ENCODE measurements around the gene SGMS1. TPM values are rescaled to one million over a fixed set of nuclear protein-coding genes. Genes with fewer than 3 reads are reported as not detected.
A peak's percentile ranks its signal among the peaks of the same experiment; 100 is the strongest.

SGMS1 gene
- total RNA-seq, 1 donor from 2014 or later, result 9.2 TPM

GRCh38 chr10:50472914-50473313 is 150.8 kb downstream of the SGMS1 start:
- Histone ChIP-seq H3K9me3 (ENCODE audit: low read depth) (no peaks in the 10 kb centered on the region), H3K4me3 (no peak overlapping the region), H3K4me2 (no peak overlapping the region), H2AFZ (replicated peaks) (no peak overlapping the region), H3K9ac (no peak overlapping the region), H3K36me3 (no peaks in the 10 kb centered on the region), H3K27me3 (no peaks in the 10 kb centered on the region), H3K4me1 (peaks cover 17% of the 10 kb centered on the region), H3K27ac (no peak overlapping the region), H4K20me1 (ENCODE audit: low read depth) (no peaks in the 10 kb centered on the region), H3K79me2 (ENCODE audit: low read depth) (no peaks in the 10 kb centered on the region), H3F3A (ENCODE audit: low read depth) (peaks cover 6% of the 10 kb centered on the region)
- DNase-seq (ENCODE audit: low spot score), result no peak
- H3K4me1 Mint-ChIP-seq, result peaks cover 10% of the 10 kb centered on the region
- no peak for TF ChIP-seq CTCF (IDR thresholded peaks at IDR 0.05)
- TF ChIP-seq EZH2 (IDR thresholded peaks at IDR 0.05), result no peak
- no peak for TF ChIP-seq EZH2phosphoT487 (IDR thresholded peaks at IDR 0.05)
- H3K36me3 Mint-ChIP-seq, result peaks cover 3% of the 10 kb centered on the region
- H3K4me3 Mint-ChIP-seq, result no peak overlapping the region
- no peak overlapping the region for H3K27ac Mint-ChIP-seq
- no peaks in the 10 kb centered on the region for H3K27me3 Mint-ChIP-seq (ENCODE audit: insufficient read depth, low read depth)
- H3K9me3 Mint-ChIP-seq, result peaks cover 4% of the 10 kb centered on the region

GRCh38 chr10:50471583-50471975 is 152.2 kb downstream of the SGMS1 start:
- Mint-ChIP-seq H3K9me3 (no peaks in the 10 kb centered on the region), H3K36me3 (no peaks in the 10 kb centered on the region), H3K27ac (no peak overlapping the region), H3K4me1 (peaks cover 10% of the 10 kb centered on the region), H3K27me3 (ENCODE audit: insufficient read depth, low read depth) (no peaks in the 10 kb centered on the region), H3K4me3 (no peak overlapping the region)
- H3K4me1 ChIP-seq, result peaks cover 17% of the 10 kb centered on the region
- no peak overlapping the region for H3K27ac ChIP-seq
- H3K4me2 ChIP-seq, result peak overlapping the region; percentile 37
- H3K79me2 ChIP-seq (ENCODE audit: low read depth), result no peaks in the 10 kb centered on the region
- H3K27me3 ChIP-seq, result no peaks in the 10 kb centered on the region
- H3K36me3 ChIP-seq, result no peaks in the 10 kb centered on the region
- no peak for TF ChIP-seq CTCF (IDR thresholded peaks at IDR 0.05)
- TF ChIP-seq EZH2phosphoT487 (IDR thresholded peaks at IDR 0.05), result no peak
- no peak for TF ChIP-seq EZH2 (IDR thresholded peaks at IDR 0.05)
- H3K4me3 ChIP-seq, result no peak overlapping the region
- H2AFZ ChIP-seq (replicated peaks), result no peak overlapping the region
- H4K20me1 ChIP-seq (ENCODE audit: low read depth), result no peaks in the 10 kb centered on the region
- no peak overlapping the region for H3K9ac ChIP-seq
- no peaks in the 10 kb centered on the region for H3K9me3 ChIP-seq (ENCODE audit: low read depth)
- DNase-seq (ENCODE audit: low spot score), result no peak
- peaks cover 6% of the 10 kb centered on the region for H3F3A ChIP-seq (ENCODE audit: low read depth)

DNA sequence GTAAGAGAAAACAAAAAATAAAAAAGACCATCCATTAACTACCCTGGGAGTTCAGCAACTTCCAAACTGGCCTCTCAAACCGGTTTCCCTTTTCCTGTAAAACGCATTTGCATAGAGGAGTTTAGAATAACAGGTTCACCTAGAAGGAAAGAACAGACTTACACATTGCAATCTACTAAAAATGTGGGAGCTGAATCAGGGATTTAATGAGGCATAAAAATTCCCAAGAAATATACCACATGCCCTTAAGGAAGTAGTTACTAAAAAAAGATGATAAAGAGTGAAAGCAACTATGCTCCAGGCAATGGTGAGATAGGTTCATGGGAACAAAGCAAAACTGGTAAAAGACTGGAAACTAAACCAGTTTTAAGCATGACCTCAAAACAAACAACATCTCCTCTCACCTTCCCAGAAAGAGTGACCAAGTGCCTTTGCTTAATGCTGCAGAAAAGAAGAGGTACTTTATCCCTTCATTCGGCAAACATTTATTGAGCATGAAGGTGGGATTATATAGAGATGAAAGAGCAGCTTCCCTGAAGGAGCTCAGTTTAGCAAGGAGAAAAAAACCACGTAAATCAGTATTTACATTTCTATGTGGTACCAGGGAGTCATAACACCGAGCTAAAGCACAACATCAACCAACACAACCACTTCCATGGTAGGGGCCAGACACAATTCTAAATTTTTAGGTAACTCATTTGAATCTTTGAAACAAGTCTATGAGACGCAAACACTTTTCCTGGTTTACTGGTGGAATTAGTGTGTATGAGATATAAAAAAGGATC is 152.8 kb downstream of the SGMS1 start:
- Histone ChIP-seq H3K9ac (no peak overlapping the region), H2AFZ (replicated peaks) (peak overlapping the region; percentile 32), H3F3A (ENCODE audit: low read depth) (peaks cover 6% of the 10 kb centered on the region), H3K9me3 (ENCODE audit: low read depth) (no peaks in the 10 kb centered on the region), H3K27me3 (no peaks in the 10 kb centered on the region), H3K4me2 (peak overlapping the region; percentile 37), H3K4me3 (no peak overlapping the region), H3K36me3 (no peaks in the 10 kb centered on the region), H4K20me1 (ENCODE audit: low read depth) (no peaks in the 10 kb centered on the region), H3K4me1 (peaks cover 17% of the 10 kb centered on the region), H3K27ac (no peak overlapping the region), H3K79me2 (ENCODE audit: low read depth) (no peaks in the 10 kb centered on the region)
- no peak for TF ChIP-seq CTCF (IDR thresholded peaks at IDR 0.05)
- no peak for TF ChIP-seq EZH2phosphoT487 (IDR thresholded peaks at IDR 0.05)
- TF ChIP-seq EZH2 (IDR thresholded peaks at IDR 0.05), result no peak
- Mint-ChIP-seq H3K9me3 (no peaks in the 10 kb centered on the region), H3K36me3 (no peaks in the 10 kb centered on the region), H3K4me3 (no peak overlapping the region), H3K27me3 (ENCODE audit: insufficient read depth, low read depth) (no peaks in the 10 kb centered on the region), H3K27ac (no peak overlapping the region), H3K4me1 (peaks cover 10% of the 10 kb centered on the region)
- DNase-seq (ENCODE audit: low spot score), result no peak

Data from neural progenitor cell (in vitro differentiated cells).